Loucy (cell line): ENCODE data around the gene FAM168A.

Experiments used
- H2AFZ ChIP-seq: fragments of 200-600 bp; sonication (generic); 2 replicates; pipeline ENCODE4 v1.6.0; 2016; ENCODE audit warnings: antibody characterized with exemption, mild to moderate bottlenecking, low read length, moderate library complexity
- H3F3A ChIP-seq: fragments of 200-600 bp; 2 replicates; pipeline ENCODE4 v1.6.0; 2016; ENCODE audit warnings: antibody characterized with exemption, low read depth, mild to moderate bottlenecking
- H3K27me3 ChIP-seq: fragments of 200-600 bp; sonication (generic); 2 replicates; pipeline ENCODE4 v1.6.1; 2014; ENCODE audit warnings: low read length, mild to moderate bottlenecking; ENCODE audit not compliant: insufficient read depth, poor library complexity, severe bottlenecking
- H3K36me3 ChIP-seq: fragments of 200-600 bp; sonication (generic); 2 replicates; pipeline ENCODE4 v1.6.1; 2016; ENCODE audit warnings: low read length; ENCODE audit not compliant: insufficient read depth
- H3K4me1 ChIP-seq: fragments of 200-600 bp; sonication (generic); 2 replicates; pipeline ENCODE4 v1.5.1; 2014; ENCODE audit warnings: low read length, mild to moderate bottlenecking; ENCODE audit not compliant: insufficient read depth, poor library complexity, severe bottlenecking
- H3K4me2 ChIP-seq: fragments of 200-600 bp; sonication (generic); 2 replicates; pipeline ENCODE4 v1.6.0; 2014; ENCODE audit warnings: antibody characterized with exemption, low read length, low read depth, mild to moderate bottlenecking; ENCODE audit not compliant: poor library complexity, severe bottlenecking
- H3K4me3 ChIP-seq: fragments of 200-600 bp; sonication (generic); 2 replicates; pipeline ENCODE4 v1.5.1; 2014; ENCODE audit warnings: low read length, mild to moderate bottlenecking, mixed read lengths; ENCODE audit not compliant: poor library complexity, severe bottlenecking
- H3K79me2 ChIP-seq: fragments of 200-600 bp; sonication (generic); 2 replicates; pipeline ENCODE4 v1.6.1; 2014; ENCODE audit warnings: low read length; ENCODE audit not compliant: insufficient read depth
- H3K9ac ChIP-seq: fragments of 200-600 bp; sonication (generic); 2 replicates; pipeline ENCODE4 v1.6.0; 2014; ENCODE audit warnings: mild to moderate bottlenecking, low read depth, low read length, moderate library complexity; ENCODE audit not compliant: poor library complexity, severe bottlenecking
- H3K9me2 ChIP-seq: fragments of 200-600 bp; sonication (generic); replicated peaks from 2 replicates; pipeline ENCODE4 v1.6.1; 2016; ENCODE audit warnings: low read depth, low read length, mixed read lengths
- H3K9me3 ChIP-seq: fragments of 200-600 bp; sonication (generic); 2 replicates; pipeline ENCODE4 v1.6.1; 2014; ENCODE audit warnings: mild to moderate bottlenecking, antibody characterized with exemption, low read length, low read depth; ENCODE audit not compliant: insufficient read depth
- H4K20me1 ChIP-seq: fragments of 200-600 bp; sonication (generic); 2 replicates; pipeline ENCODE4 v1.6.0; 2014; ENCODE audit warnings: antibody characterized with exemption, low read length, mild to moderate bottlenecking; ENCODE audit not compliant: insufficient read depth, poor library complexity, severe bottlenecking
- EZH2phosphoT487 ChIP-seq: fragments of 200-600 bp; IDR thresholded peaks from 2 replicates; pipeline ENCODE4 v1.6.1; 2018; ENCODE audit warnings: antibody characterized with exemption, mild to moderate bottlenecking, moderate library complexity, borderline replicate concordance
- TF ChIP-seq, protein P1 (sequence below): fragments of 200-600 bp; sonication (generic); conservative IDR thresholded peaks from 2 replicates; pipeline ENCODE4 v1.5.1; 2014; ENCODE audit warnings: mild to moderate bottlenecking, antibody characterized with exemption, low read length

FAM168A gene

DNA sequence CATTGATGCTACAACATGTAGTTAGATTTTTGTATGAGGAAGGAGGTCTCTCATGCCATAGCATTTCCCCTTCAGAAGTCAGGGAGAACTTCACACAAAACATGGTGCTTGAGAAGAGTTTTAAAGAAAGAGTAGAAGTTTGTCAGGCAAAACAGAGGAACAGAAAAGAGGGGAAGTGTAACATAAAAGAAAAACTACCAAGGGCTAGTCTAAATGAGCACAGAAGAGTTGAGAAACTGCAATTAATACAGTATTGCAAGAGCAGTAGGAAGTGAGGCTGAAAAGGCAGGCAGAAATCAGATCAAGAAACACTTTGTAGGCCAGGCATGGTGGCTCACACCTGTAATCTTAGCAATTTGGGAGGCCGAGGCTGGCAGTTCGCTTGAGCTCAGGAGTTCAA lies 61.0 kb downstream of the FAM168A start:
- Histone ChIP-seq H3K4me2 (no peak overlapping the region), H3K36me3 (no peaks in the 10 kb centered on the region), H4K20me1 (peaks cover 10% of the 10 kb centered on the region), H3K27me3 (no peaks in the 10 kb centered on the region), H3K4me3 (no peak overlapping the region), H3K9me2 (no peaks in the 10 kb centered on the region), H3K4me1 (peaks cover 34% of the 10 kb centered on the region), H3K9me3 (no peaks in the 10 kb centered on the region), H3K79me2 (peaks cover 78% of the 10 kb centered on the region), H3F3A (peaks cover 3% of the 10 kb centered on the region; the same call in 1 of the 2 replicates), H3K9ac (no peak overlapping the region), H2AFZ (no peak overlapping the region)
- TF ChIP-seq EZH2phosphoT487 = no peak
- TF ChIP-seq, protein P1, sequence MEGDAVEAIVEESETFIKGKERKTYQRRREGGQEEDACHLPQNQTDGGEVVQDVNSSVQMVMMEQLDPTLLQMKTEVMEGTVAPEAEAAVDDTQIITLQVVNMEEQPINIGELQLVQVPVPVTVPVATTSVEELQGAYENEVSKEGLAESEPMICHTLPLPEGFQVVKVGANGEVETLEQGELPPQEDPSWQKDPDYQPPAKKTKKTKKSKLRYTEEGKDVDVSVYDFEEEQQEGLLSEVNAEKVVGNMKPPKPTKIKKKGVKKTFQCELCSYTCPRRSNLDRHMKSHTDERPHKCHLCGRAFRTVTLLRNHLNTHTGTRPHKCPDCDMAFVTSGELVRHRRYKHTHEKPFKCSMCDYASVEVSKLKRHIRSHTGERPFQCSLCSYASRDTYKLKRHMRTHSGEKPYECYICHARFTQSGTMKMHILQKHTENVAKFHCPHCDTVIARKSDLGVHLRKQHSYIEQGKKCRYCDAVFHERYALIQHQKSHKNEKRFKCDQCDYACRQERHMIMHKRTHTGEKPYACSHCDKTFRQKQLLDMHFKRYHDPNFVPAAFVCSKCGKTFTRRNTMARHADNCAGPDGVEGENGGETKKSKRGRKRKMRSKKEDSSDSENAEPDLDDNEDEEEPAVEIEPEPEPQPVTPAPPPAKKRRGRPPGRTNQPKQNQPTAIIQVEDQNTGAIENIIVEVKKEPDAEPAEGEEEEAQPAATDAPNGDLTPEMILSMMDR = no peak

DNA sequence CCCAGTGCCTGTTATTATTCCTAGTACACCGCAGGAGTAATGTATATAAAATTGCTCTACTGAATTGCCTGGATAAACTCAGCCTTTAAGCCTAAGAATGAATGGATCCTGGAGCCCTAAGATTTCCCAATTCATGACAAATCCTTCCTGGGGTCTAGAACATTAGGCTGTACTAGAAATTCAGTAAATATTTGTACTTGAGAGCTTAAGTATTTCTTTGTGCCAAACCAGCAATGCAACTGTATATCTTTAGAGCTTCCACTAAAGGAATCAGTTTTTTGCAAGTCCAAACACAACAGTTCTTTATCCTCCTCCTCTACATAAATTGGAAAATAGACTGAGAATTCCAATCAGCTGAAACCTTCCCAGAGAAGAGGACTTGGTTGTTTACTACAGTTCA lies 65.6 kb downstream of the FAM168A start:
- H3K9me3 ChIP-seq = no peaks in the 10 kb centered on the region
- H3K4me2 ChIP-seq = no peak overlapping the region
- H2AFZ ChIP-seq = no peak overlapping the region
- no peak for TF ChIP-seq EZH2phosphoT487
- TF ChIP-seq, protein P1 = no peak
- H3K9ac ChIP-seq = no peak overlapping the region
- H3K36me3 ChIP-seq = no peaks in the 10 kb centered on the region
- H4K20me1 ChIP-seq = no peaks in the 10 kb centered on the region
- H3K27me3 ChIP-seq = no peaks in the 10 kb centered on the region
- peaks cover 36% of the 10 kb centered on the region for H3K4me1 ChIP-seq
- H3F3A ChIP-seq = no peaks in the 10 kb centered on the region
- H3K79me2 ChIP-seq = peaks cover 86% of the 10 kb centered on the region
- H3K9me2 ChIP-seq = no peaks in the 10 kb centered on the region
- no peak overlapping the region for H3K4me3 ChIP-seq

DNA sequence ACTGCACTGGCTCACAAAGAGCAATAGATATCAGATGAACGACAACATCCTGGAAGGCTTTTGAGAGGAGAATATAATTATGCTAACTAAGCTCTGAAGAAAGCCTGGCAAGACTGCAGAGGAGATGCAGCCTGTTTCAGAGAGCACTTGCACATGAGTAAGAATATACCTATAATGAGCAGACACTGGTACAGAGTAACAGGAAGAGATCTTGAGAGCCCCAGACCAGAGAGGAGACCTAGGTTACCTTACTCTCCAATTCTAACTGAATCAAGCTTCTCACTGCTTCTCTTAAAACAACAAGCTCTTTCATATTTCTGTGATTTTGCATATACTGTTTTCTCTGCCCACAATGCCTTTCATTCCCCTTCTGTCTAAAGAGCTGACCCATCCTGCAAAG lies 66.5 kb downstream of the FAM168A start:
- Histone ChIP-seq H3F3A (no peaks in the 10 kb centered on the region), H3K9ac (no peak overlapping the region), H3K9me2 (no peaks in the 10 kb centered on the region), H3K4me2 (no peak overlapping the region), H4K20me1 (no peaks in the 10 kb centered on the region), H3K27me3 (no peaks in the 10 kb centered on the region), H3K4me3 (no peak overlapping the region), H2AFZ (no peak overlapping the region), H3K36me3 (no peaks in the 10 kb centered on the region), H3K79me2 (peaks cover 86% of the 10 kb centered on the region), H3K9me3 (no peaks in the 10 kb centered on the region), H3K4me1 (peaks cover 46% of the 10 kb centered on the region)
- TF ChIP-seq, protein P1 = no peak
